Suprapubic skin (tissue), 4 donors: ENCODE results near the gene IFNA1. TPM values are rescaled to one million over a fixed set of nuclear protein-coding genes. Genes with fewer than 3 reads are reported as not detected.
"Not testable (repeated sequence)": the region's sequence is repeated elsewhere in the genome, so short reads cannot be mapped to it uniquely, and the experiment has no call there.

Experiments used
- DNase-seq, 2 donors: peaks; one replicate each; pipeline ENCODE4 v3.0.0-alpha.2; 2019; ENCODE audit warnings: low spot score in 2 of 2
- H3K27ac ChIP-seq: fragments of 200-600 bp; sonication (generic); one replicate; pipeline ENCODE4 v1.5.1; 2019
- H3K27me3 ChIP-seq: fragments of 200-600 bp; sonication (generic); one replicate; pipeline ENCODE4 v1.5.1; 2019
- H3K36me3 ChIP-seq: fragments of 200-600 bp; sonication (generic); one replicate; pipeline ENCODE4 v1.5.1; 2019
- H3K4me1 ChIP-seq: fragments of 200-600 bp; sonication (generic); one replicate; pipeline ENCODE4 v1.5.1; 2019
- H3K4me3 ChIP-seq: fragments of 200-600 bp; sonication (generic); one replicate; pipeline ENCODE4 v1.5.1; 2019; ENCODE audit warnings: mild to moderate bottlenecking
- H3K9me3 ChIP-seq: fragments of 200-600 bp; sonication (generic); one replicate; pipeline ENCODE4 v1.5.1; 2019
- EP300 ChIP-seq: sonication (generic); formaldehyde crosslinking; IDR thresholded peaks from one replicate; pipeline ENCODE4 v1.6.1; 2017; ENCODE audit warnings: antibody characterized with exemption
- POLR2A ChIP-seq, 2 donors: fragments of 450-650 bp; IDR thresholded peaks; one replicate each; pipeline ENCODE4 v1.6.1; 2017; ENCODE audit warnings: antibody characterized with exemption in 2 of 2, mild to moderate bottlenecking in 2 of 2, moderate library complexity in 2 of 2
- POLR2AphosphoS5 ChIP-seq, 3 donors: sonication (generic); formaldehyde crosslinking; IDR thresholded peaks; one replicate each; pipeline ENCODE4 v1.6.1; 2017; ENCODE audit warnings: antibody characterized with exemption in 3 of 3
- WGBS: methylation state at CpG from one replicate; pipeline ENCODE4 v1.1.5; 2018; 5-methylcytosine and 5-hydroxymethylcytosine counted together
- total RNA-seq, 4 donors: library from RNA; depleted of rRNA; stranded (reverse); fragments of >200 nt; gene quantifications; one replicate each; pipeline ENCODE4 v1.1.0, GENCODE V29; 2016
- TF ChIP-seq, protein P1 (sequence below), 2 donors: fragments of 200-600 bp in 1 of 2; fragments of 450-650 bp in 1 of 2; sonication (generic) in 1 of 2; IDR thresholded peaks; one replicate each; pipeline ENCODE4 v1.5.1; 2016 to 2019; ENCODE audit warnings: antibody characterized with exemption in 2 of 2, mild to moderate bottlenecking in 1 of 2, moderate library complexity in 1 of 2

Gene IFNA1
- total RNA-seq, 4 donors from 2014 or later = not detected

GRCh38 chr9:21432672-21433425 lies 7.4 kb upstream of the IFNA1 start:
- no peak overlapping the region for H3K27ac ChIP-seq
- H3K36me3 ChIP-seq = no peaks in the 10 kb centered on the region
- no peak for TF ChIP-seq EP300
- TF ChIP-seq, protein P1, sequence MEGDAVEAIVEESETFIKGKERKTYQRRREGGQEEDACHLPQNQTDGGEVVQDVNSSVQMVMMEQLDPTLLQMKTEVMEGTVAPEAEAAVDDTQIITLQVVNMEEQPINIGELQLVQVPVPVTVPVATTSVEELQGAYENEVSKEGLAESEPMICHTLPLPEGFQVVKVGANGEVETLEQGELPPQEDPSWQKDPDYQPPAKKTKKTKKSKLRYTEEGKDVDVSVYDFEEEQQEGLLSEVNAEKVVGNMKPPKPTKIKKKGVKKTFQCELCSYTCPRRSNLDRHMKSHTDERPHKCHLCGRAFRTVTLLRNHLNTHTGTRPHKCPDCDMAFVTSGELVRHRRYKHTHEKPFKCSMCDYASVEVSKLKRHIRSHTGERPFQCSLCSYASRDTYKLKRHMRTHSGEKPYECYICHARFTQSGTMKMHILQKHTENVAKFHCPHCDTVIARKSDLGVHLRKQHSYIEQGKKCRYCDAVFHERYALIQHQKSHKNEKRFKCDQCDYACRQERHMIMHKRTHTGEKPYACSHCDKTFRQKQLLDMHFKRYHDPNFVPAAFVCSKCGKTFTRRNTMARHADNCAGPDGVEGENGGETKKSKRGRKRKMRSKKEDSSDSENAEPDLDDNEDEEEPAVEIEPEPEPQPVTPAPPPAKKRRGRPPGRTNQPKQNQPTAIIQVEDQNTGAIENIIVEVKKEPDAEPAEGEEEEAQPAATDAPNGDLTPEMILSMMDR (IDR thresholded peaks at IDR 0.05) = no peak
- DNase-seq = no peak
- no peak overlapping the region for H3K4me3 ChIP-seq
- no peaks in the 10 kb centered on the region for H3K4me1 ChIP-seq
- no peaks in the 10 kb centered on the region for H3K9me3 ChIP-seq
- 85% methylated on average over 2 of the region's 2 CpGs for WGBS
- no peaks in the 10 kb centered on the region for H3K27me3 ChIP-seq

GRCh38 chr9:21434202-21435014 lies 5.8 kb upstream of the IFNA1 start:
- 60% methylated on average over 9 of the region's 9 CpGs for WGBS
- no peak for DNase-seq
- TF ChIP-seq POLR2AphosphoS5 (IDR thresholded peaks at IDR 0.05) (no peak), POLR2A (IDR thresholded peaks at IDR 0.05) (no peak)
- TF ChIP-seq, protein P1 (IDR thresholded peaks at IDR 0.05) = peak in 1 of 2 donors; percentile 29

GRCh38 chr9:21435015-21435383 lies 5.2 kb upstream of the IFNA1 start:
- not testable (repeated sequence) for H3K4me1 ChIP-seq, H3K27ac ChIP-seq, H3K4me3 ChIP-seq, H3K36me3 ChIP-seq, DNase-seq, H3K9me3 ChIP-seq, H3K27me3 ChIP-seq
- 76% methylated on average over 7 of the region's 7 CpGs for whole genome bisulfite sequencing

More at GRCh38 chr9:21434202-21435014, 5.8 kb upstream of the IFNA1 start:
- Histone ChIP-seq H3K9me3 (no peaks in the 10 kb centered on the region), H3K36me3 (no peaks in the 10 kb centered on the region), H3K27ac (no peak overlapping the region), H3K27me3 (no peaks in the 10 kb centered on the region), H3K4me3 (no peak overlapping the region), H3K4me1 (no peaks in the 10 kb centered on the region)

- 91% methylated on average over 4 of the region's 4 CpGs for WGBS
- H3K4me3 ChIP-seq = no peak overlapping the region
- H3K4me1 ChIP-seq = no peaks in the 10 kb centered on the region
- H3K27me3 ChIP-seq = peaks cover 5% of the 10 kb centered on the region
- no peak for DNase-seq
- no peak overlapping the region for H3K27ac ChIP-seq
- TF ChIP-seq EP300 = no peak
- TF ChIP-seq POLR2A (IDR thresholded peaks at IDR 0.05) = no peak
- TF ChIP-seq, protein P1 (IDR thresholded peaks at IDR 0.05) = no peak
- no peak for TF ChIP-seq POLR2AphosphoS5 (IDR thresholded peaks at IDR 0.05)
- no peaks in the 10 kb centered on the region for H3K36me3 ChIP-seq
- H3K9me3 ChIP-seq = peaks cover 6% of the 10 kb centered on the region
Observed at GRCh38 chr9:21443849-21444625, 3.8 kb downstream of the IFNA1 start.

DNA sequence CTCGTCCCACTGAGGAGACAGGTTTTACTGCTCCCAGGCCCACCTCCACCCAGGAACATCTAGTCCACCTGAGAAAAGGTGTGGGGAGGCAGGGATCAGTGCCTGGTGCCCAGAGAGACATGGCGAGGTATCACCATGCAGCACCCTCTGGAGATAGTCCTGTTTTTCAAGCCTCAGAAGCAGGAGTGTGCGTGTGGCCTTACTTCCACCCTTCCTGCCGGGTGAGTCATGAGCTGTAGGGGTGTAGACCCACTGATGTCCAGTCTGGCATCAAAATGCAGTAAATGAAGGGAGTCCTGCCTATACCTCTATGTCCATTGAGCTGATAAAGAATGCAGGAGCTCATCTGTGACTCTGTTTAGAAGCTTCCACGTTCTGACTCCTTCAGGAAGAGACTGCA lies 9.1 kb downstream of the IFNA1 start:
- not testable (repeated sequence) for H3K4me3 ChIP-seq, H3K4me1 ChIP-seq, H3K9me3 ChIP-seq, DNase-seq, H3K36me3 ChIP-seq, H3K27me3 ChIP-seq, H3K27ac ChIP-seq
- 85% methylated on average over 5 of the region's 5 CpGs for WGBS
